Sigmoid colon (tissue), 7 donors: Measurements from ENCODE around the gene TUBGCP3. TPM values are rescaled to one million over a fixed set of nuclear protein-coding genes. Genes with fewer than 3 reads are reported as not detected.

Experiments used
- DNase-seq: peaks from one replicate; pipeline ENCODE4 v3.0.0-alpha.2; 2019
- H3K27ac ChIP-seq, 4 donors: fragments of 200-600 bp; sonication (generic); one replicate each; pipeline ENCODE4 v1.5.1; 2016 to 2019; ENCODE audit warnings: mild to moderate bottlenecking in 1 of 4
- H3K27me3 ChIP-seq, 3 donors: fragments of 200-600 bp; sonication (generic); one replicate each; pipeline ENCODE4 v1.5.1; 2019; ENCODE audit warnings: mild to moderate bottlenecking in 1 of 3
- H3K36me3 ChIP-seq, 4 donors: fragments of 200-600 bp; sonication (generic); one replicate each; pipeline ENCODE4 v1.5.1; 2016 to 2019
- H3K4me1 ChIP-seq, 4 donors: fragments of 200-600 bp; sonication (generic); one replicate each; pipeline ENCODE4 v1.5.1; 2017 to 2019
- H3K4me3 ChIP-seq, 4 donors: fragments of 200-600 bp; sonication (generic); one replicate each; pipeline ENCODE4 v1.5.1; 2017 to 2019; ENCODE audit warnings: mild to moderate bottlenecking in 2 of 4, moderate library complexity in 1 of 4
- H3K9me3 ChIP-seq, 4 donors: fragments of 200-600 bp in 3 of 4; sonication (generic) in 3 of 4; one replicate each; pipeline versions ENCODE4 v1.5.1 to v1.6.1; 2013 to 2019
- EP300 ChIP-seq, 4 donors: sonication (generic); formaldehyde crosslinking; IDR thresholded peaks; one replicate each; pipeline ENCODE4 v1.6.1; 2017; ENCODE audit warnings: antibody characterized with exemption in 4 of 4
- POLR2A ChIP-seq, 2 donors: fragments of 450-650 bp; IDR thresholded peaks; one replicate each; pipeline ENCODE4 v1.6.1; 2016; ENCODE audit warnings: antibody characterized with exemption in 2 of 2, mild to moderate bottlenecking in 2 of 2, moderate library complexity in 2 of 2
- POLR2AphosphoS5 ChIP-seq, 4 donors: sonication (generic); formaldehyde crosslinking; IDR thresholded peaks; one replicate each; pipeline ENCODE4 v1.6.1; 2017; ENCODE audit warnings: antibody characterized with exemption in 4 of 4
- WGBS, 2 donors: extraction: QIAGEN DNeasy Blood & Tissue Kit; methylation state at CpG; one replicate each; pipeline ENCODE4 v1.1.7; 2013; 5-methylcytosine and 5-hydroxymethylcytosine counted together
- intact Hi-C: fragments of 100-400 bp; cut with DNase I; formaldehyde crosslinking; loops from one replicate; pipeline ENCODE4 v1.15.1; 2023
- polyA plus RNA-seq, 3 donors: library from polyadenylated mRNA; stranded (reverse); fragments of 200-250 nt; gene quantifications; one replicate each; pipeline ENCODE4 v1.2.3, GENCODE V29; 2013
- total RNA-seq, 4 donors: library from RNA; depleted of rRNA; stranded (reverse); fragments of >200 nt; gene quantifications; one replicate each; pipeline ENCODE4 v1.1.0, GENCODE V29; 2016
- TF ChIP-seq, protein P1 (sequence below), 4 experiments: fragments of 450-650 bp in 3 of 4; fragments of 200-600 bp in 1 of 4; IDR thresholded peaks; one replicate each; pipeline ENCODE4 v1.5.1; 2016 to 2019; ENCODE audit warnings: antibody characterized with exemption in 4 of 4, mild to moderate bottlenecking in 3 of 4, moderate library complexity in 2 of 4
- donor health status: healthy with polysubstance abuse.
- donor health status: Bipolar disorder and iron deficiency.
- donor health status: healthy.

Gene TUBGCP3
- total and polyA plus RNA-seq, 7 donors: 7.2 to 33.5 (median 23.8) TPM

DNA sequence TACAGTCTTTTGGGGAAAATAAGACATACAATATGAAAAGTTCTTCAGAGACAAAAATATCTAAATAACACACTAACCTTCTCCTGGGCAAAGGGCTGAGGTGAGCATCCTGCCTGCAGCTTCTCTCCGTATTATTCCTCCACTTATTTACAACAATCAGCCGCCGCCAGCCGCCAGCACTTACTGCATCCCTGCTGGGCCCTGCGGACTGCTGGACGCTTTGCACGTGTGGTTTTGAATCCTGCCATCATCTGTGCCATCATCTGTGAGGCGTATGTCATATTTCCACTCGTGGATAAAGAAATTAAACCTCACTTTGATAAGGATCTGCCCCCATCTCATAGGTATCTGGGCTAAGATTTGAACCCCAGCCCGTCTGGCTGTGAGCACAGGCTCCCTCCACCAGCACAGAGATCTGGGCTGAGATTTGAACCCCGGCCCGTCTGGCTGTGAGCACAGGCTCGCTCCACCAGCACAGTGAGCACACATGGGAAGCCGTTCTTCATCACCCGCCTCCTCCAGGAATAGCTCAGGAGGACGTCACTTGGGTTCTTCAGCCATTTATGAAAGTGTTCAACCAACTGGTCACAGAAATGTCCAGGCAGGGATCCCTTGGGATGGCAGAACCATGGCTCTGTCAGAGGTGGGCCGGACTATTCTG lies 35.2 kb upstream of the TUBGCP3 start:
- no peak for TF ChIP-seq EP300 (IDR thresholded peaks at IDR 0.05)
- TF ChIP-seq POLR2AphosphoS5 (IDR thresholded peaks at IDR 0.05): no peak
- Histone ChIP-seq H3K4me1 (no peaks in the 10 kb centered on the region), H3K4me3 (no peak overlapping the region), H3K27ac (no peak overlapping the region), H3K27me3 (no peaks in the 10 kb centered on the region), H3K9me3 (no peaks in the 10 kb centered on the region), H3K36me3 (no peaks in the 10 kb centered on the region)
- intact Hi-C loops: no loop called here
- DNase-seq: no peak
- WGBS, 2 donors: 85 to 87% methylated on average over 17 of the region's 17 CpGs

DNA sequence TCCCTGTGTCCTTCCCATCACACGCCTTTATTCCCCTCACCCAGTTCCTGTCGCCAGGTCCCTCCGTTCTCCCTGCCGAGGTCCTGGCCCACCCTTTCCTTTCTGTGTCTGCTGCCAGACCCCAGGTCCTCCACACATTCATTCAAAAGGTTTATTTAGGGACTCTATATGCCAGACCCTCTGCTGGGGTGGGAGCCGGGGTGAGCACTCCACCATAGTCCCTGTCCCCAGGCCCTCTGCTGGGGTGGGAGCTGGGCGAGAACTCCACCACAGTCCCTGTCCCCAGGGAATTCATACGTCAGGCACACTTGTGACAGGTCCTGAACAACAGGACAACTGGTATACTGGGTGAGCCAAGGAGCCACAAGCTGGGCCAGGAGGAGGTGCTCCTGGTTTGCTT lies 34.4 kb upstream of the TUBGCP3 start:
- DNase-seq: no peak
- no peak overlapping the region for H3K4me3 ChIP-seq
- WGBS, 2 donors: 64 to 68% methylated on average over 7 of the region's 7 CpGs
- H3K4me1 ChIP-seq: no peaks in the 10 kb centered on the region
- intact Hi-C loops: no loop called here
- H3K27ac ChIP-seq: no peak overlapping the region
- no peaks in the 10 kb centered on the region for H3K36me3 ChIP-seq
- H3K9me3 ChIP-seq: no peaks in the 10 kb centered on the region
- no peaks in the 10 kb centered on the region for H3K27me3 ChIP-seq
- TF ChIP-seq POLR2A (IDR thresholded peaks at IDR 0.05): no peak
- no peak for TF ChIP-seq POLR2AphosphoS5 (IDR thresholded peaks at IDR 0.05)
- TF ChIP-seq, protein P1, sequence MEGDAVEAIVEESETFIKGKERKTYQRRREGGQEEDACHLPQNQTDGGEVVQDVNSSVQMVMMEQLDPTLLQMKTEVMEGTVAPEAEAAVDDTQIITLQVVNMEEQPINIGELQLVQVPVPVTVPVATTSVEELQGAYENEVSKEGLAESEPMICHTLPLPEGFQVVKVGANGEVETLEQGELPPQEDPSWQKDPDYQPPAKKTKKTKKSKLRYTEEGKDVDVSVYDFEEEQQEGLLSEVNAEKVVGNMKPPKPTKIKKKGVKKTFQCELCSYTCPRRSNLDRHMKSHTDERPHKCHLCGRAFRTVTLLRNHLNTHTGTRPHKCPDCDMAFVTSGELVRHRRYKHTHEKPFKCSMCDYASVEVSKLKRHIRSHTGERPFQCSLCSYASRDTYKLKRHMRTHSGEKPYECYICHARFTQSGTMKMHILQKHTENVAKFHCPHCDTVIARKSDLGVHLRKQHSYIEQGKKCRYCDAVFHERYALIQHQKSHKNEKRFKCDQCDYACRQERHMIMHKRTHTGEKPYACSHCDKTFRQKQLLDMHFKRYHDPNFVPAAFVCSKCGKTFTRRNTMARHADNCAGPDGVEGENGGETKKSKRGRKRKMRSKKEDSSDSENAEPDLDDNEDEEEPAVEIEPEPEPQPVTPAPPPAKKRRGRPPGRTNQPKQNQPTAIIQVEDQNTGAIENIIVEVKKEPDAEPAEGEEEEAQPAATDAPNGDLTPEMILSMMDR (IDR thresholded peaks at IDR 0.05): no peak
- TF ChIP-seq EP300 (IDR thresholded peaks at IDR 0.05): no peak

DNA sequence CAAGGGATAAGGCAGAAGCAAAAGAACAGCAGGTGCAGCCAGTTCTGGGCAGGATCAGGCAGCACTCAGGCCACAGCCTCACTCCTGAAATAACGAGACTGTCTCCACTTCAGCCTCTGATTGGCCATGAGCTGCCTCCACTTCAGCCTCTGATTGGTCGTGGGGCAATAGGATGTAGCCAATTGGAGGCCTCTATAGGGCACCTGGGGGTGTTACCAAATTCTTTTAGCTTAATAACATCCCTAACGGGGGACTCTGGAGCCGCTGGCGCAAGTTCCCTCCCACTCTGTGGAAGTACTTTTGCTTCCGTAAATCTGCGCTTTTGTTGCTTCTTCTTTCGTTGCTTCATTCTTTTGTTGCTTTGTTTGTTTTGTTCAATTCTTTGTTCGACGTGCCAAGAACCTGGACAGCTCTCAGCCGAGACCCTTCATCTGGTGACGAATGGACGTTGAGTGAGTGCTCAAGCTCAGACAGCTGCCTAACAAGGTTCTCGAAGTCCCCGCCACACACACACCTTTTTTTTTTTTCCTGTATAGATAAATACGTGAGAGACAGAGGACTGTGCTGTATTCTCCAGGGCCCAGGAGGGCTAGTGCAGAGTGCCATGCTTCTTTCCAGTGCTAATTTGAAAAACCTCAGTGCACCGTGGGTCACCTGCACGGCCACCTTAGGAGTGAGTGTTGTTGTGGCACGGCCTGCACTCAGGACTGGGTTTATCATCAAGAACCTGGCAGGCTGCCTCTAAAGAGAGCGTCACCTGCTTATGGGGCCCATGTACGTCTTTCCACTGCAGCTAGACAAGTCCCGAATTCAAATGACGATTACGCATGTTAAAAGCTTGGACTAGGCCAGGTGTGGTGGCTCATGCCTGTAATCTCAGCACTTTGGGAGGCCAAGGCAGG lies 32.0 kb upstream of the TUBGCP3 start:
- Histone ChIP-seq H3K36me3 (no peaks in the 10 kb centered on the region), H3K9me3 (no peaks in the 10 kb centered on the region), H3K27me3 (peaks cover 0 to 8% (median 0%) of the 10 kb centered on the region in 3 donors), H3K4me1 (no peaks in the 10 kb centered on the region), H3K27ac (no peak overlapping the region), H3K4me3 (no peak overlapping the region)
- no peak for DNase-seq
- no peak for TF ChIP-seq EP300 (IDR thresholded peaks at IDR 0.05)
- TF ChIP-seq POLR2A (IDR thresholded peaks at IDR 0.05): no peak
- TF ChIP-seq, protein P1 (IDR thresholded peaks at IDR 0.05): no peak
- no peak for TF ChIP-seq POLR2AphosphoS5 (IDR thresholded peaks at IDR 0.05)
- 64 to 76% methylated on average over 24 of the region's 24 CpGs for WGBS, 2 donors
- intact Hi-C loops: no loop called here

DNA sequence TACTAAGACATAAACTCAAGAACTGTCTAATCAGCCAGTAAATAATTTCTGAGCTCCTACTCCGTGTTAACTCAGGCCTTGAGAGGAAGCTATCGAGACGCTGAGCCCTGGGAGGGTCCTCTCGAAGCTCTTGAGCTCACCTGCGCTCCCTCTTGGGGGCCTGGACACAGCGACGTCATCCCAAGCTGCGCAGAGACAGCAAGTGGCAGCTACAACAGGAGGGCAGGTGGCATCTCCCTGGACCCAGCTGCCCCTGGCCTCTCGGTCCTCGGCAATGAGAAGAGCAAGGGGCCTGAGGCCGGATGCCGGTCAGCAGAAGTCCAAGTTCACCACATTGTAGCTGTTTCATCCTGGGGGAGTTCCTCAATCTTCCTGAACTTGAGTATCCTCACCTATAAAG lies 30.5 kb upstream of the TUBGCP3 start:
- Histone ChIP-seq H3K27me3 (peaks cover 0 to 8% (median 0%) of the 10 kb centered on the region in 3 donors), H3K36me3 (no peaks in the 10 kb centered on the region), H3K4me1 (no peaks in the 10 kb centered on the region), H3K27ac (no peak overlapping the region), H3K4me3 (no peak overlapping the region), H3K9me3 (no peaks in the 10 kb centered on the region)
- intact Hi-C loops: no loop called here
- no peak for DNase-seq
- WGBS, 2 donors: 93 to 94% methylated on average over 12 of the region's 12 CpGs
- TF ChIP-seq, protein P1 (IDR thresholded peaks at IDR 0.05): no peak
- TF ChIP-seq EP300 (IDR thresholded peaks at IDR 0.05): no peak
- TF ChIP-seq POLR2A (IDR thresholded peaks at IDR 0.05): no peak
- no peak for TF ChIP-seq POLR2AphosphoS5 (IDR thresholded peaks at IDR 0.05)

DNA sequence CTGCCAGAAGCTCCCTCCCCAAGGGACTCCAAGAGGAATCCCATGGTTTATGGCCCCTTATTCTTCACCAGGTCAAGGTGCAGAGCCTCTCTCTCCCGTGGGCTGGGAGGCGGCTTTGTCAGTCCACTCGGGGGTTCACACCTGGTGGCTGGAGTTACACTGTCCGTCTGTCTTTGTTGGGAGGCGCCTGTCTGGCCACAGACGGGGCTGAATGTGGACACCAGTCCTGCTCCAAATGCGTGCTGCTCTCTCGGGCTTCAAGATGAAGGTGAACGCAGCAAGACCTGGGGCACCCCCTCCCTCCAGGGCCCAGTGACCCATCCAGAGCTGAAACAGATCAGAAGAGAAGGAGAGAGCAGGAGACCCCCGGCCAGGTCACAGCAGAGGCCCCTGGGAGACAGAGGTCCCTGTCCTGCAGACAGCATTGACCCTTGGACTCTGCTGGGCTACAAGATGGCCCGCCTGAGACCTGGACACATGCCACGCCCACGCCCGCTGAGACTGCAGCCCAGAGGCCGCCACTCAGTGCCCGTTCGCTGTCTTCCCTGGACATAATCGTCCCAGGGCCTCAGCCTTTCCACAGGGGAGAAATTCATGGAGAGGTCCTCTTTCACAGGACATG lies 29.9 kb upstream of the TUBGCP3 start:
- no peak overlapping the region for H3K4me3 ChIP-seq
- peaks cover 0 to 8% (median 0%) of the 10 kb centered on the region in 3 donors for H3K27me3 ChIP-seq
- intact Hi-C loops: no loop called here
- no peaks in the 10 kb centered on the region for H3K4me1 ChIP-seq
- no peak overlapping the region for H3K27ac ChIP-seq
- 63 to 83% methylated on average over 18 of the region's 18 CpGs for WGBS, 2 donors
- DNase-seq: no peak
- H3K9me3 ChIP-seq: no peaks in the 10 kb centered on the region
- TF ChIP-seq, protein P1 (IDR thresholded peaks at IDR 0.05): no peak
- no peak for TF ChIP-seq POLR2A (IDR thresholded peaks at IDR 0.05)
- TF ChIP-seq POLR2AphosphoS5 (IDR thresholded peaks at IDR 0.05): no peak
- TF ChIP-seq EP300 (IDR thresholded peaks at IDR 0.05): no peak
- H3K36me3 ChIP-seq: no peaks in the 10 kb centered on the region
